Superior temporal gyrus (tissue), 1 donor: ENCODE data around the gene PTPRD.

Experiments used
- DNase-seq: peaks from one replicate; pipeline ENCODE4 v3.0.0-alpha.2; 2016; ENCODE audit errors: extremely low spot score

Gene PTPRD

GRCh38 chr9:8268216-8268878, 2344.5 kb downstream of the PTPRD start:
- no peak for DNase-seq

GRCh38 chr9:8267636-8268035, 2345.2 kb downstream of the PTPRD start:
- no peak for DNase-seq

GRCh38 chr9:8266861-8267260, 2345.9 kb downstream of the PTPRD start:
- DNase-seq = no peak

GRCh38 chr9:8265281-8265680, 2347.5 kb downstream of the PTPRD start:
- DNase-seq = no peak
